MM.1S (cell line): ENCODE measurements around the gene COL5A2.

Experiments
- EZH2 ChIP-seq: fragments of 300-600 bp; sonication (generic); optimal IDR thresholded peaks from 2 replicates; pipeline ENCODE3; 2017; ENCODE audit warnings: low read depth, mild to moderate bottlenecking, antibody characterized with exemption, low read length, mixed read lengths
- EZH2phosphoT487 ChIP-seq: fragments of 300-600 bp; sonication (generic); IDR thresholded peaks from 2 replicates; pipeline ENCODE4 v1.6.1; 2018; ENCODE audit warnings: antibody characterized with exemption, low read length
- TF ChIP-seq, protein P1 (sequence below): fragments of 300-600 bp; sonication (generic); IDR thresholded peaks from 2 replicates; pipeline ENCODE4 v1.5.1; 2016; ENCODE audit warnings: antibody characterized with exemption, low read length, mixed read lengths

DNA sequence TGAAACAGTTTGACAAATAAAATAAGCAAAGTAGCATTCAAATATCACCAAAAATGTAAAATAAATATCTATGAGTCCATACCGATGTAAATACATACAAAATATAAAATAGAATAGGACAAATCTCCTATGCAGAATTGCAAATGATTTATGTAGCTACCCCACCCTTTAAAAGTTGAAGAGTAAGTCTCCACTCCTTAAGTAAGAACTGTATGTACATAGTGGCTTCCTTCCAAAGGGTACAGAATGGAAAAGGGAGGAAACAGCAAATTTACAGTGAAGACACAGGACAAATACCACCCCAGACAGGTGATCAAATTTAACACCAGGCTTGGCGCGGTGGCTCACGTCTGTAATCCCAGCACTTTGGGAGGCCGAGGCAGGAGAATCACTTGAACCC is 40.8 kb downstream of the COL5A2 start:
- TF ChIP-seq EZH2 = no peak
- TF ChIP-seq, protein P1, sequence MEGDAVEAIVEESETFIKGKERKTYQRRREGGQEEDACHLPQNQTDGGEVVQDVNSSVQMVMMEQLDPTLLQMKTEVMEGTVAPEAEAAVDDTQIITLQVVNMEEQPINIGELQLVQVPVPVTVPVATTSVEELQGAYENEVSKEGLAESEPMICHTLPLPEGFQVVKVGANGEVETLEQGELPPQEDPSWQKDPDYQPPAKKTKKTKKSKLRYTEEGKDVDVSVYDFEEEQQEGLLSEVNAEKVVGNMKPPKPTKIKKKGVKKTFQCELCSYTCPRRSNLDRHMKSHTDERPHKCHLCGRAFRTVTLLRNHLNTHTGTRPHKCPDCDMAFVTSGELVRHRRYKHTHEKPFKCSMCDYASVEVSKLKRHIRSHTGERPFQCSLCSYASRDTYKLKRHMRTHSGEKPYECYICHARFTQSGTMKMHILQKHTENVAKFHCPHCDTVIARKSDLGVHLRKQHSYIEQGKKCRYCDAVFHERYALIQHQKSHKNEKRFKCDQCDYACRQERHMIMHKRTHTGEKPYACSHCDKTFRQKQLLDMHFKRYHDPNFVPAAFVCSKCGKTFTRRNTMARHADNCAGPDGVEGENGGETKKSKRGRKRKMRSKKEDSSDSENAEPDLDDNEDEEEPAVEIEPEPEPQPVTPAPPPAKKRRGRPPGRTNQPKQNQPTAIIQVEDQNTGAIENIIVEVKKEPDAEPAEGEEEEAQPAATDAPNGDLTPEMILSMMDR = no peak
- no peak for TF ChIP-seq EZH2phosphoT487
